Heart right ventricle (tissue), 16 donors: ENCODE data around the gene CEND1. TPM values are rescaled to one million over a fixed set of nuclear protein-coding genes. Genes with fewer than 3 reads are reported as not detected.

Source experiments
- ATAC-seq, 8 donors: fragments of 200-7000 bp; cut with Tn5 transposase; one replicate each; pipeline ENCODE4 v1.9.1; 2020; ENCODE audit warnings: mild to moderate bottlenecking in 8 of 8, moderate library complexity in 8 of 8, moderate number of reproducible peaks in 1 of 8
- DNase-seq, 2 donors: peaks; one replicate each; pipeline ENCODE4 v3.0.0-alpha.2; 2020
- H3K27ac ChIP-seq, 10 donors: fragments of 200-600 bp; sonication (generic) in 2 of 10; one replicate each; pipeline versions ENCODE4 v1.5.0 to v1.8.0; 2020 to 2022; ENCODE audit warnings: mild to moderate bottlenecking in 3 of 10
- H3K27me3 ChIP-seq, 7 donors: fragments of 200-600 bp; one replicate each; pipeline ENCODE4 v1.8.0; 2021 to 2022; ENCODE audit warnings: mild to moderate bottlenecking in 2 of 7
- H3K36me3 ChIP-seq, 9 donors: fragments of 200-600 bp; sonication (generic) in 1 of 9; one replicate each; pipeline versions ENCODE4 v1.5.0 to v1.8.0; 2020 to 2022; ENCODE audit warnings: mild to moderate bottlenecking in 2 of 9
- H3K4me1 ChIP-seq, 9 donors: fragments of 200-600 bp; sonication (generic) in 1 of 9; one replicate each; pipeline versions ENCODE4 v1.5.0 to v1.8.0; 2020 to 2022; ENCODE audit warnings: mild to moderate bottlenecking in 4 of 9
- H3K4me3 ChIP-seq, 10 donors: fragments of 200-600 bp; sonication (generic) in 2 of 10; one replicate each; pipeline versions ENCODE4 v1.5.0 to v1.8.0; 2020 to 2022; ENCODE audit warnings: mild to moderate bottlenecking in 7 of 10, moderate library complexity in 2 of 10
- H3K9me3 ChIP-seq, 11 donors: fragments of 200-600 bp in 10 of 11; sonication (generic) in 2 of 11; one replicate each; pipeline versions ENCODE4 v1.5.0 to v1.8.0; 2013 to 2022; ENCODE audit warnings: mild to moderate bottlenecking in 2 of 11, control low read depth in 1 of 11, moderate library complexity in 1 of 11
- CTCF ChIP-seq, 9 donors: fragments of 200-600 bp; sonication (generic) in 2 of 9; IDR thresholded peaks; one replicate each; pipeline versions ENCODE4 v1.5.0 to v1.8.0; 2021 to 2022; ENCODE audit warnings: antibody characterized with exemption in 9 of 9, mild to moderate bottlenecking in 5 of 9, moderate library complexity in 1 of 9
- WGBS, 2 donors: extraction: QIAGEN DNeasy Blood & Tissue Kit; methylation state at CpG; one replicate each; pipeline ENCODE4 v1.1.7; 2013; ENCODE audit warnings: inconsistent platforms in 1 of 2; 5-methylcytosine and 5-hydroxymethylcytosine counted together
- intact Hi-C, 10 donors: fragments of 100-400 bp; cut with DNase I; formaldehyde crosslinking; loops; one replicate each; pipeline versions ENCODE4 v1.11.1 to v1.14.2; 2022
- polyA plus RNA-seq, 2 donors: library from polyadenylated mRNA; stranded (reverse); fragments of 200-250 nt; gene quantifications; one replicate each; pipeline ENCODE4 v1.2.3, GENCODE V29; 2013
- total RNA-seq, 10 donors: library from RNA; stranded (reverse); fragmentation: NEBNext Ultra II Directional in 3 of 10; extraction: Animal tissue kit (Norgen Biotek cat#: 25700) in 3 of 10; gene quantifications; one replicate each; pipeline versions ENCODE4 v1.2.1 to v1.2.4, GENCODE V29; 2021 to 2023
- donor health status: Arrhythmogenic right ventricular cardiomyopathy.
- donor health status: ischemic (EF 13 %, LVEDD 7.1; RV severe dilation, severe dysfunction).
- donor health status: healthy with polysubstance abuse.
- donor health status: DM: no; HTN: yes; CAD: no.
- donor health status: DM: no; HTN: no; CAD: no.
- donor health status: ischemic (EF 25% LVEDD 6.9; RV normal size, moderate dysfunction).
- donor health status: ischemic (EF 25% LVEDD 5.7; RV mildly dilated, moderate dysfunction).
- donor health status: healthy.
- donor health status: DM: yes; HTN: yes; CAD: no.
- donor health status: Ischemic cardiomyopathy.
- donor health status: ischemic (EF 35%, LVEDD 5.7; RV mildly dilated, moderate dysfunction).
- donor health status: nonischemic (EF 11% LVEDD 7.7; RV severe dilation, severe dysfunction).
- donor health status: DM: yes; HTN: yes; CAD: no.
- donor health status: PGD.
- donor health status: ischemic (EF 29% LVEDD 5.4; RV normal size, mild dysfunction).
- donor health status: nonischemic (EF 23%, LVEDD 6.1; RV moderate dilation, normal function).

Gene CEND1
- total and polyA plus RNA-seq, 12 donors = 0.22 to 0.80 (median 0.53) TPM; not detected in 1

- Histone ChIP-seq H3K27ac (peak overlapping the region in 2 of 10 donors; percentile 85 to 97), H3K4me1 (peaks cover 40 to 92% (median 83%) of the 10 kb centered on the region in 9 donors), H3K36me3 (peaks cover 0 to 7% (median 2%) of the 10 kb centered on the region in 9 donors), H3K27me3 (peaks cover 0 to 62% (median 0%) of the 10 kb centered on the region in 7 donors), H3K4me3 (peak overlapping the region in 5 of 10 donors; percentile 33 to 69 (median 52)), H3K9me3 (no peaks in the 10 kb centered on the region)
- no peak for TF ChIP-seq CTCF (IDR thresholded peaks at IDR 0.05)
- WGBS, 2 donors = 73 to 74% methylated on average over 31 of the region's 31 CpGs
- DNase-seq = no peak
- ATAC-seq = no peak
- intact Hi-C loops = no loop called here
These were observed 41.4 kb upstream of the CEND1 start for GRCh38 chr11:831118-831864.

DNA sequence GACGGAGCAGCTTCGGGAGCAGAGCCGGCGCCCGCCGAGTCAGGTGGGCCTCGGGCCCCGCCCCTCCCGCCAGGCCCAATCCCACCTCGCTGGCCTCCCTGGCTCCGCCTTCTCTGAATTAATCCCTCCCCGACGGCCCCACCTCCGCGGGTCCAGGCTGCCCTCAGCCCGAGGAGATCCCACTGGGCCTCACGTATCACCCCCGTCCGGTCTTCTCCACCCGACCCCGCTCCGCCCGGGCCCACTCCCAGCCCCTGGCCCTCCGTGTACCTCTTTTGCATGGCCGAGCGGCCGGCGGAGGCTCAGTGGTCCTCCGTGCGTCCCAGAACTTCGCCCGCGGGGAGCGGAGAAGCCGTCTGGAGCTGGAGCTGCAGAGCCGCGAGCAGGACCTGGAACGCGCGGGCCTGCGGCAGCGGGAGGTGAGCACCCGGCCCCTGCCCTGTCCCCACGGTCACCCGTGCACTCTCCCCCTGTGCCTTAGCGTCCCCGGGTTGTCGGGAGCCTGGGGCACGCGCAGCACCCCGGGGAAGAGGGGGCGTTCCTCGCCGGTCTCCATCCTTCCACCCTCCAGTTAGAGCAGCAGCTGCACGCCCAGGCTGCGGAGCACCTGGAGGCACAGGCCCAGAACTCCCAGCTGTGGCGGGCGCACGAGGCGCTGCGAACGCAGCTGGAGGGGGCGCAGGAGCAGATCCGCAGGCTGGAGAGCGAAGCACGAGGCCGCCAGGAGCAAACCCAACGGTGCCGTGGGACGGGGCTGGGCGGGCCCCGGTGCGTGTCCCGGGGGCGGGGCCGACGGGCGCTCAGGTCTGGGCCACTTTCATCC lies 40.6 kb upstream of the CEND1 start:
- peaks cover 0 to 64% (median 0%) of the 10 kb centered on the region in 7 donors for H3K27me3 ChIP-seq
- ATAC-seq (peak; percentile 29 to 59 (median 46)), DNase-seq (peak; percentile 81 to 84)
- H3K9me3 ChIP-seq = no peaks in the 10 kb centered on the region
- TF ChIP-seq CTCF (IDR thresholded peaks at IDR 0.05) = no peak
- peaks cover 0 to 5% (median 0%) of the 10 kb centered on the region in 9 donors for H3K36me3 ChIP-seq
- peak overlapping the region in 9 of 10 donors; percentile 31 to 69 (median 52) for H3K4me3 ChIP-seq
- peak overlapping the region in 6 of 10 donors; percentile 85 to 90 (median 88) for H3K27ac ChIP-seq
- H3K4me1 ChIP-seq = peaks cover 44 to 94% (median 84%) of the 10 kb centered on the region in 9 donors
- 11 to 17% methylated on average over 77 to 78 of the region's 78 CpGs for WGBS, 2 donors
- intact Hi-C loops = no loop called here

GRCh38 chr11:829847-830294 lies 40.0 kb upstream of the CEND1 start:
- TF ChIP-seq CTCF (IDR thresholded peaks at IDR 0.05) = no peak
- WGBS, 2 donors = 5 to 8% methylated on average over 39 of the region's 39 CpGs
- DNase-seq = no peak
- intact Hi-C loops = no loop called here
- Histone ChIP-seq H3K4me3 (peak overlapping the region; percentile 3 to 69 (median 48)), H3K27ac (peak overlapping the region in 9 of 10 donors; percentile 61 to 90 (median 87)), H3K4me1 (peaks cover 41 to 89% (median 78%) of the 10 kb centered on the region in 9 donors), H3K9me3 (no peaks in the 10 kb centered on the region), H3K27me3 (peaks cover 0 to 64% (median 0%) of the 10 kb centered on the region in 7 donors), H3K36me3 (peaks cover 0 to 11% (median 4%) of the 10 kb centered on the region in 9 donors)
- no peak for ATAC-seq
